Measurements from ENCODE around the gene NOC3L.

NOC3L gene

DNA sequence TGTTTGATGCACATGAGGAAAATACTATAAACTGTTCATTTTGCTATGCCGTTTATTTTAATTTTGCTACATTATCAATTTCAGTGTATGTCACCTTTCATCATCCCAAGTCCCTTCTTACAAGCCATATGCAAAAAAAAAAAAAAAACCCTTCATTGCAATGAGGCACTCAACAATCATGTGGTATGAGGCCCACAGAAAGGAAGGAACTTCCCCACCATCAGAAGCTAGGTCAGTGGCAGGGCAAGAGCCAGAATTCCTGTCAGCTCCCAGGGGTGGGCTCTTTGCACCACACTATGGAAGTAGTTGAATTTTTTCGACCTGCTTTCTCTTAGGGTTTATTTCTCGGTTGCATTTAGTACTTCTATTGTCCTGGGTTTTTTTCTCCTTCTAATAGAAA is 75.4 kb downstream of the NOC3L start:
- no peak for TF ChIP-seq RARB (CRISPR knock-in tag; IDR thresholded peaks at IDR 0.05)
- TF ChIP-seq PPARA (CRISPR knock-in tag; IDR thresholded peaks at IDR 0.05; ENCODE audit: borderline replicate concordance) = no peak
- no peak for TF ChIP-seq ZNF565 (CRISPR knock-in tag; conservative IDR thresholded peaks at IDR 0.05; ENCODE audit: low read depth)
- no peak for TF ChIP-seq TCF4 (CRISPR knock-in tag; IDR thresholded peaks at IDR 0.05; ENCODE audit: borderline replicate concordance)
- TF ChIP-seq, protein P1, sequence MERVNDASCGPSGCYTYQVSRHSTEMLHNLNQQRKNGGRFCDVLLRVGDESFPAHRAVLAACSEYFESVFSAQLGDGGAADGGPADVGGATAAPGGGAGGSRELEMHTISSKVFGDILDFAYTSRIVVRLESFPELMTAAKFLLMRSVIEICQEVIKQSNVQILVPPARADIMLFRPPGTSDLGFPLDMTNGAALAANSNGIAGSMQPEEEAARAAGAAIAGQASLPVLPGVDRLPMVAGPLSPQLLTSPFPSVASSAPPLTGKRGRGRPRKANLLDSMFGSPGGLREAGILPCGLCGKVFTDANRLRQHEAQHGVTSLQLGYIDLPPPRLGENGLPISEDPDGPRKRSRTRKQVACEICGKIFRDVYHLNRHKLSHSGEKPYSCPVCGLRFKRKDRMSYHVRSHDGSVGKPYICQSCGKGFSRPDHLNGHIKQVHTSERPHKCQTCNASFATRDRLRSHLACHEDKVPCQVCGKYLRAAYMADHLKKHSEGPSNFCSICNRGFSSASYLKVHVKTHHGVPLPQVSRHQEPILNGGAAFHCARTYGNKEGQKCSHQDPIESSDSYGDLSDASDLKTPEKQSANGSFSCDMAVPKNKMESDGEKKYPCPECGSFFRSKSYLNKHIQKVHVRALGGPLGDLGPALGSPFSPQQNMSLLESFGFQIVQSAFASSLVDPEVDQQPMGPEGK (CRISPR knock-in tag; IDR thresholded peaks at IDR 0.05; ENCODE audit: borderline replicate concordance) = no peak
- no peak for TF ChIP-seq ISL1 (CRISPR knock-in tag; IDR thresholded peaks at IDR 0.05)
- no peak for TF ChIP-seq ZFP3 (CRISPR knock-in tag; IDR thresholded peaks at IDR 0.05)
- no peak for TF ChIP-seq TOX (CRISPR knock-in tag; IDR thresholded peaks at IDR 0.05; ENCODE audit: borderline replicate concordance)
- TF ChIP-seq, protein P2, sequence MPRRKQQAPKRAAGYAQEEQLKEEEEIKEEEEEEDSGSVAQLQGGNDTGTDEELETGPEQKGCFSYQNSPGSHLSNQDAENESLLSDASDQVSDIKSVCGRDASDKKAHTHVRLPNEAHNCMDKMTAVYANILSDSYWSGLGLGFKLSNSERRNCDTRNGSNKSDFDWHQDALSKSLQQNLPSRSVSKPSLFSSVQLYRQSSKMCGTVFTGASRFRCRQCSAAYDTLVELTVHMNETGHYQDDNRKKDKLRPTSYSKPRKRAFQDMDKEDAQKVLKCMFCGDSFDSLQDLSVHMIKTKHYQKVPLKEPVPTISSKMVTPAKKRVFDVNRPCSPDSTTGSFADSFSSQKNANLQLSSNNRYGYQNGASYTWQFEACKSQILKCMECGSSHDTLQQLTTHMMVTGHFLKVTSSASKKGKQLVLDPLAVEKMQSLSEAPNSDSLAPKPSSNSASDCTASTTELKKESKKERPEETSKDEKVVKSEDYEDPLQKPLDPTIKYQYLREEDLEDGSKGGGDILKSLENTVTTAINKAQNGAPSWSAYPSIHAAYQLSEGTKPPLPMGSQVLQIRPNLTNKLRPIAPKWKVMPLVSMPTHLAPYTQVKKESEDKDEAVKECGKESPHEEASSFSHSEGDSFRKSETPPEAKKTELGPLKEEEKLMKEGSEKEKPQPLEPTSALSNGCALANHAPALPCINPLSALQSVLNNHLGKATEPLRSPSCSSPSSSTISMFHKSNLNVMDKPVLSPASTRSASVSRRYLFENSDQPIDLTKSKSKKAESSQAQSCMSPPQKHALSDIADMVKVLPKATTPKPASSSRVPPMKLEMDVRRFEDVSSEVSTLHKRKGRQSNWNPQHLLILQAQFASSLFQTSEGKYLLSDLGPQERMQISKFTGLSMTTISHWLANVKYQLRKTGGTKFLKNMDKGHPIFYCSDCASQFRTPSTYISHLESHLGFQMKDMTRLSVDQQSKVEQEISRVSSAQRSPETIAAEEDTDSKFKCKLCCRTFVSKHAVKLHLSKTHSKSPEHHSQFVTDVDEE (CRISPR knock-in tag; IDR thresholded peaks at IDR 0.05) = no peak
- TF ChIP-seq ARNTL (CRISPR knock-in tag; IDR thresholded peaks at IDR 0.05; ENCODE audit: borderline replicate concordance, low read depth) = no peak
- TF ChIP-seq ZNF8 (CRISPR knock-in tag; IDR thresholded peaks at IDR 0.05) = no peak
- TF ChIP-seq CSRNP3 (CRISPR knock-in tag; IDR thresholded peaks at IDR 0.05) = no peak
- TF ChIP-seq POU6F1 (CRISPR knock-in tag; IDR thresholded peaks at IDR 0.05; ENCODE audit: borderline replicate concordance, low read depth) = no peak
- no peak for TF ChIP-seq CREB5 (CRISPR knock-in tag; IDR thresholded peaks at IDR 0.05; ENCODE audit: low read depth)
- TF ChIP-seq CSDC2 (CRISPR knock-in tag; IDR thresholded peaks at IDR 0.05) = no peak
- no peak for TF ChIP-seq ZC3H10 (CRISPR knock-in tag; IDR thresholded peaks at IDR 0.05)
- TF ChIP-seq BACH2 (CRISPR knock-in tag; IDR thresholded peaks at IDR 0.05; ENCODE audit: borderline replicate concordance) = no peak
- no peak for TF ChIP-seq ZFP30 (CRISPR knock-in tag; IDR thresholded peaks at IDR 0.05)
- TF ChIP-seq GLIS3 (CRISPR knock-in tag; IDR thresholded peaks at IDR 0.05) = no peak
- ATAC-seq = peak; percentile 47; the same call in 2 of the 3 replicates

GRCh38 chr10:94286901-94287300 is 75.8 kb downstream of the NOC3L start:
- ATAC-seq = peak; percentile 61; the same call in 2 of the 3 replicates

DNA sequence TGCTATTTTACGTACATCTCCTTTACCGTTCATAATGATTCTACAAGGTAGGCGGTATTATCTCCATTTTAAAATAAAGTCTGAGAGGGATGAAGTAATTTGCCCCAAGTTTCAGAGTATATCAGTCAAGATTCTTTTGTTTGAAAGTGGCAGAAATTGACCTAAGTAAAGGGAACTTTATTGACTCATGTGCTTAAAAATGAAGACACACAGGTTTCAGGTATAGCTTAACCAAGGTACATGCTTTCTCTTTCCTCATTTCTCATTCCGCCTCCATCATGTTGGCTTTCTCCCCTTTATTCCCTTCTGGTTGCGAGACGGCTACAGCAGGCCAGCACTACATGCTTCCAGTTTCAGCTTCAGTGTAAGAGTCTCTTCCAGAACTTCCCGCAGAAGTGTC is 77.5 kb downstream of the NOC3L start:
- ATAC-seq = no peak
- TF ChIP-seq CSDC2 (CRISPR knock-in tag; IDR thresholded peaks at IDR 0.05) (no peak), ARNTL (CRISPR knock-in tag; IDR thresholded peaks at IDR 0.05; ENCODE audit: borderline replicate concordance, low read depth) (no peak)

More at GRCh38 chr10:94286901-94287300, 75.8 kb downstream of the NOC3L start:
- no peak for TF ChIP-seq OSR1 (CRISPR knock-in tag; IDR thresholded peaks at IDR 0.05)

Measured in SK-N-SH treated with all-trans-retinoic acid at 6 μM for 48 hours (cell line).